T-helper 2 cell treated with Interferon-gamma antibody and Interleukin-4, amounts not matched to agents 100 ng/mL and 5 ng/mL, for 36 hours (primary cell): ENCODE measurements around the gene FPR3. TPM values are rescaled to one million over a fixed set of nuclear protein-coding genes. Genes with fewer than 3 reads are reported as not detected.

Experiments used
- total RNA-seq: library from RNA; stranded (reverse); gene quantifications from 2 replicates; pipeline ENCODE4 v1.2.3, GENCODE V29; 2022

FPR3 gene
- total RNA-seq, 1 donor from 2014 or later, result not detected

Other genes starting within 250 kb of the FPR3 start
- gene ZNF175, start 223.9 kb upstream of the FPR3 start, total RNA-seq, result 10.2 and 12.0 TPM in 2 replicates
- not detected in 2 replicates for gene SIGLEC5, start 164.8 kb upstream of the FPR3 start, total RNA-seq
- gene SIGLEC14, start 148.3 kb upstream of the FPR3 start, total RNA-seq, result not detected in 2 replicates
- 3.5 and 7.6 TPM in 2 replicates for gene SPACA6, start 101.8 kb upstream of the FPR3 start, total RNA-seq
- gene HAS1, start 71.2 kb upstream of the FPR3 start, total RNA-seq, result not detected in 2 replicates
- gene FPR1, start 43.3 kb upstream of the FPR3 start, total RNA-seq, result not detected in 2 replicates
- gene FPR2, start 34.0 kb upstream of the FPR3 start, total RNA-seq, result not detected in 2 replicates
- gene ZNF577, start 92.8 kb downstream of the FPR3 start, total RNA-seq, result 7.5 and 8.4 TPM in 2 replicates
- 13.0 and 13.5 TPM in 2 replicates for gene ZNF649, start 109.9 kb downstream of the FPR3 start, total RNA-seq
- 4.3 and 5.0 TPM in 2 replicates for gene ZNF613, start 132.3 kb downstream of the FPR3 start, total RNA-seq
- gene ZNF350, start 191.7 kb downstream of the FPR3 start, total RNA-seq, result 10.1 and 13.2 TPM in 2 replicates
- 7.5 and 7.9 TPM in 2 replicates for gene ZNF615, start 213.1 kb downstream of the FPR3 start, total RNA-seq
- gene ZNF614, start 233.2 kb downstream of the FPR3 start, total RNA-seq, result 7.7 and 8.7 TPM in 2 replicates